HCT116 (cell line): Measurements from ENCODE around the gene CHST8. TPM values are rescaled to one million over a fixed set of nuclear protein-coding genes. Genes with fewer than 3 reads are reported as not detected.

ENCODE experiments used
- ATAC-seq: fragments of 200-7000 bp; cut with Tn5 transposase; 2 replicates; pipeline ENCODE4 v1.9.1; 2020; ENCODE audit warnings: mild to moderate bottlenecking, moderate library complexity
- BruUV-seq: library from RNA; stranded (reverse); fragments of 400-500 nt; replicated peaks from 2 replicates; lab custom pipeline; 2021; lab: Mats Ljungman, UMichigan
- CTCF ChIA-PET: fragments of 300-600 bp; sonication (Branson Sonifier 250); formaldehyde crosslinking; loops from one replicate; lab custom pipeline; 2021; ENCODE audit warnings: antibody characterized with exemption; lab: Charles Lee
- POLR2A ChIA-PET: fragments of 300-600, 350-600 bp; sonication (Branson Sonifier 250); formaldehyde crosslinking; loops from one replicate; lab custom pipeline; 2021; ENCODE audit warnings: antibody characterized with exemption; lab: Charles Lee
- RAD21 ChIA-PET, 2 experiments: fragments of 300-600 bp; sonication (Branson Sonifier 250); formaldehyde crosslinking; loops; one replicate each; lab custom pipeline; 2023; ENCODE audit warnings: low total read pairs in 2 of 2; ENCODE audit not compliant: uncharacterized antibody in 2 of 2, unreplicated experiment in 2 of 2, low non-redundant PET in 1 of 2; lab: Charles Lee
- DNase-seq: peaks from one replicate; pipeline ENCODE4 v3.0.0-alpha.2; 2010; ENCODE audit warnings: low read depth, low spot score
- H2AFZ ChIP-seq: fragments of 200-600 bp; shearing (Covaris generic), sonication (generic); 2 replicates; pipeline ENCODE4 v1.6.1; 2017; ENCODE audit warnings: low read depth, mixed run types, mixed read lengths, antibody characterized with exemption, low read length; ENCODE audit not compliant: poor library complexity, severe bottlenecking
- H3K27ac ChIP-seq: 2 replicates; pipeline ENCODE4 v1.5.1; 2012; ENCODE audit warnings: low read depth, low read length
- H3K27me3 ChIP-seq: fragments of 200-600 bp; sonication (generic); 2 replicates; pipeline ENCODE4 v1.6.1; 2016; ENCODE audit warnings: mixed run types, low read length, mixed read lengths; ENCODE audit not compliant: insufficient read depth
- H3K36me3 ChIP-seq, 2 experiments: fragments of 200-500 bp in 1 of 2; fragments of 200-600 bp in 1 of 2; sonication (Bioruptor generic) in 1 of 2; sonication (generic) in 1 of 2; 2 replicates each; pipeline versions ENCODE4 v1.5.1 to v1.6.1; 2014 to 2016; ENCODE audit warnings: low read length in 2 of 2, inconsistent platforms in 1 of 2, mixed read lengths in 1 of 2, mixed run types in 1 of 2; ENCODE audit not compliant: insufficient read depth in 2 of 2, control insufficient read depth in 1 of 2
- H3K4me1 ChIP-seq, 2 experiments: fragments of 200-600 bp in 1 of 2; sonication (generic) in 1 of 2; 2 replicates each; pipeline versions ENCODE4 v1.5.1 to v1.6.1; 2012 to 2017; ENCODE audit warnings: low read length in 2 of 2, inconsistent platforms in 1 of 2, mild to moderate bottlenecking in 1 of 2, mixed read lengths in 1 of 2, mixed run types in 1 of 2, moderate library complexity in 1 of 2; ENCODE audit not compliant: insufficient read depth in 2 of 2, control insufficient read depth in 1 of 2
- H3K4me2 ChIP-seq: fragments of 200-600 bp; sonication (generic); 2 replicates; pipeline ENCODE4 v1.6.1; 2017; ENCODE audit warnings: mixed run types, low read length, mixed read lengths
- H3K4me3 ChIP-seq, 2 experiments: fragments of 200-600 bp in 1 of 2; sonication (generic) in 1 of 2; replicated peaks in 1 of 2; 2 replicates each; pipeline ENCODE4 v1.5.1; 2011 to 2016; ENCODE audit warnings: low read length in 2 of 2, control low read depth in 1 of 2, low read depth in 1 of 2, mild to moderate bottlenecking in 1 of 2, mixed read lengths in 1 of 2, mixed run types in 1 of 2
- H3K79me2 ChIP-seq: fragments of 200-600 bp; sonication (generic); 2 replicates; pipeline ENCODE4 v1.6.1; 2017; ENCODE audit warnings: mild to moderate bottlenecking, mixed run types, low read length, moderate library complexity, mixed read lengths; ENCODE audit not compliant: insufficient read depth
- H3K9ac ChIP-seq: fragments of 200-600 bp; sonication (generic); 2 replicates; pipeline ENCODE4 v1.6.1; 2016; ENCODE audit warnings: low read length, mixed read lengths
- H3K9me2 ChIP-seq: fragments of 200-600 bp; sonication (generic), shearing (Covaris generic); 2 replicates; pipeline ENCODE4 v1.6.1; 2017; ENCODE audit warnings: mixed run types, mild to moderate bottlenecking, moderate library complexity; ENCODE audit not compliant: insufficient read depth
- H3K9me3 ChIP-seq, 2 experiments: fragments of 200-500 bp in 1 of 2; fragments of 200-600 bp in 1 of 2; sonication (Bioruptor generic) in 1 of 2; sonication (generic) in 1 of 2; 2 replicates each; pipeline ENCODE4 v1.6.1; 2014 to 2017; ENCODE audit warnings: low read length in 2 of 2, mixed read lengths in 2 of 2, inconsistent platforms in 1 of 2, low read depth in 1 of 2, mild to moderate bottlenecking in 1 of 2, mixed run types in 1 of 2, moderate library complexity in 1 of 2; ENCODE audit not compliant: control insufficient read depth in 1 of 2, insufficient read depth in 1 of 2
- H4K20me1 ChIP-seq: fragments of 200-600 bp; sonication (generic), shearing (Covaris generic); 2 replicates; pipeline ENCODE4 v1.6.1; 2017; ENCODE audit warnings: mixed run types, mild to moderate bottlenecking, moderate library complexity; ENCODE audit not compliant: insufficient read depth
- CBX3 ChIP-seq: IDR thresholded peaks from 2 replicates; pipeline ENCODE4 v1.6.1; 2012; ENCODE audit warnings: low read depth
- CEBPB ChIP-seq: IDR thresholded peaks from 2 replicates; pipeline ENCODE4 v1.6.1; 2012; ENCODE audit warnings: low read depth
- EGR1 ChIP-seq: IDR thresholded peaks from 2 replicates; pipeline ENCODE4 v1.6.1; 2012; ENCODE audit warnings: low read depth
- EZH2 ChIP-seq: fragments of 200-600 bp; sonication (generic); IDR thresholded peaks from 2 replicates; pipeline ENCODE4 v1.6.1; 2017; ENCODE audit warnings: antibody characterized with exemption, mixed run types
- FOSL1 ChIP-seq: IDR thresholded peaks from 2 replicates; pipeline ENCODE4 v1.6.1; 2012; ENCODE audit warnings: low read depth
- JUND ChIP-seq: IDR thresholded peaks from 2 replicates; pipeline ENCODE4 v1.6.1; 2012
- POLR2A ChIP-seq: IDR thresholded peaks from 2 replicates; pipeline ENCODE4 v1.7.0; 2011; ENCODE audit warnings: borderline replicate concordance; ENCODE audit not compliant: insufficient read depth, insufficient read length; ENCODE audit errors: extremely low read depth
- POLR2AphosphoS5 ChIP-seq: IDR thresholded peaks from 2 replicates; pipeline ENCODE4 v1.6.1; 2011; ENCODE audit warnings: mild to moderate bottlenecking, low read depth, low read length, moderate library complexity
- SIN3A ChIP-seq: IDR thresholded peaks from 2 replicates; pipeline ENCODE4 v1.6.1; 2012; ENCODE audit warnings: low read depth
- SRF ChIP-seq: IDR thresholded peaks from 2 replicates; pipeline ENCODE4 v1.6.1; 2012; ENCODE audit warnings: low read depth
- TCF7L2 ChIP-seq: IDR thresholded peaks from 2 replicates; pipeline ENCODE4 v1.7.0; 2011; ENCODE audit warnings: borderline replicate concordance, inconsistent platforms; ENCODE audit not compliant: insufficient read depth, insufficient read length; ENCODE audit errors: extremely low read depth
- YY1 ChIP-seq: IDR thresholded peaks from 2 replicates; pipeline ENCODE4 v1.6.1; 2011; ENCODE audit warnings: low read length, low read depth, moderate library complexity, mild to moderate bottlenecking; ENCODE audit not compliant: insufficient replicate concordance; ENCODE audit errors: extremely low read depth
- ZFX ChIP-seq: fragments of 450-650 bp; IDR thresholded peaks from 2 replicates; pipeline ENCODE4 v1.6.1; 2017
- intact Hi-C: fragments of 100-400 bp; cut with micrococcal nuclease; formaldehyde crosslinking; loops from 2 replicates; pipeline ENCODE4 v1.10.0; 2022
- total RNA-seq: library from RNA; stranded (reverse); gene quantifications from one replicate; pipeline ENCODE4 v1.2.1, GENCODE V29; 2021; ENCODE audit not compliant: unreplicated experiment
- TF ChIP-seq, protein P1 (sequence below): IDR thresholded peaks from 2 replicates; pipeline ENCODE4 v1.6.1; 2012
- TF ChIP-seq, protein P2 (sequence below): IDR thresholded peaks from 2 replicates; pipeline ENCODE4 v1.6.1; 2011; ENCODE audit warnings: mild to moderate bottlenecking, low read length, moderate library complexity; ENCODE audit not compliant: insufficient replicate concordance; ENCODE audit errors: extremely low read depth
- TF ChIP-seq, protein P3 (sequence below): IDR thresholded peaks from 2 replicates; pipeline ENCODE4 v1.6.1; 2012
- TF ChIP-seq, protein P4 (sequence below): IDR thresholded peaks from 2 replicates; pipeline ENCODE4 v1.6.1; 2012; ENCODE audit warnings: low read depth

The CHST8 gene
- total RNA-seq, 1 experiment from 2014 or later: not detected

DNA sequence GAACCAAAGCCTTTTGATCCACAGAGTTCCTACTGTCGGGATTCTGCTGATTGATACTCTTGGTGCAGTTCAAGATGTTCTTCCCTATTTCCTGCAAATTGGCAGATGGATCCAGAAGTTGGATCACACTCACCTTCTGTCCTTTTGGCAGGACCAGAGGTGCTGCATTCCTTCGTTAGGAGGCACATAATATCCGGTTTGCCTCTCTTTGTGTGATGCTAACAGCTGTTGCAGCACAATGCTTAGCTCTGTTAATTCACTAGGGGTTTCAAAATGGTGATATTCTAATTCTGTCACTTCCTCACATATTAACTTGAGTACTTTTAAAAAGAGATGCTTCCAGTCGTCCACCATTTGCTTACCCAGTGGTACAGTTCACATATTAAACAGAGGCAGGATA, 15.2 kb upstream of the CHST8 start:
- CTCF ChIA-PET: no interaction called here
- RAD21 ChIA-PET: no interaction called here
- no TSS peak for BruUV-seq

More for the DNA sequence above, 15.2 kb upstream of the CHST8 start:
- H3K4me1 ChIP-seq: no peaks in the 10 kb centered on the region
- no peaks in the 10 kb centered on the region for H3K36me3 ChIP-seq
- H3K9me3 ChIP-seq: peaks cover 0 to 9% of the 10 kb centered on the region in 2 experiments; a peak in 2 of 4 replicates
- H3K79me2 ChIP-seq: no peaks in the 10 kb centered on the region
- H3K9ac ChIP-seq: no peak overlapping the region
- no peaks in the 10 kb centered on the region for H3K9me2 ChIP-seq
- POLR2A ChIA-PET: no interaction called here
- H4K20me1 ChIP-seq: no peaks in the 10 kb centered on the region
- ATAC-seq (no peak), DNase-seq (no peak)
- TF ChIP-seq SIN3A: no peak
- no peak for TF ChIP-seq JUND
- TF ChIP-seq TCF7L2: no peak
- TF ChIP-seq CBX3: no peak
- no peak for TF ChIP-seq FOSL1
- TF ChIP-seq, protein P1, sequence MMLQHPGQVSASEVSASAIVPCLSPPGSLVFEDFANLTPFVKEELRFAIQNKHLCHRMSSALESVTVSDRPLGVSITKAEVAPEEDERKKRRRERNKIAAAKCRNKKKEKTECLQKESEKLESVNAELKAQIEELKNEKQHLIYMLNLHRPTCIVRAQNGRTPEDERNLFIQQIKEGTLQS: no peak
- no peak for TF ChIP-seq SRF
- no peak for TF ChIP-seq POLR2A
- no peak for TF ChIP-seq EZH2
- TF ChIP-seq, protein P2, sequence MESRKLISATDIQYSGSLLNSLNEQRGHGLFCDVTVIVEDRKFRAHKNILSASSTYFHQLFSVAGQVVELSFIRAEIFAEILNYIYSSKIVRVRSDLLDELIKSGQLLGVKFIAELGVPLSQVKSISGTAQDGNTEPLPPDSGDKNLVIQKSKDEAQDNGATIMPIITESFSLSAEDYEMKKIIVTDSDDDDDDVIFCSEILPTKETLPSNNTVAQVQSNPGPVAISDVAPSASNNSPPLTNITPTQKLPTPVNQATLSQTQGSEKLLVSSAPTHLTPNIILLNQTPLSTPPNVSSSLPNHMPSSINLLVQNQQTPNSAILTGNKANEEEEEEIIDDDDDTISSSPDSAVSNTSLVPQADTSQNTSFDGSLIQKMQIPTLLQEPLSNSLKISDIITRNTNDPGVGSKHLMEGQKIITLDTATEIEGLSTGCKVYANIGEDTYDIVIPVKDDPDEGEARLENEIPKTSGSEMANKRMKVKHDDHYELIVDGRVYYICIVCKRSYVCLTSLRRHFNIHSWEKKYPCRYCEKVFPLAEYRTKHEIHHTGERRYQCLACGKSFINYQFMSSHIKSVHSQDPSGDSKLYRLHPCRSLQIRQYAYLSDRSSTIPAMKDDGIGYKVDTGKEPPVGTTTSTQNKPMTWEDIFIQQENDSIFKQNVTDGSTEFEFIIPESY: no peak
- no peak for TF ChIP-seq YY1
- no peak for TF ChIP-seq CEBPB
- TF ChIP-seq, protein P3, sequence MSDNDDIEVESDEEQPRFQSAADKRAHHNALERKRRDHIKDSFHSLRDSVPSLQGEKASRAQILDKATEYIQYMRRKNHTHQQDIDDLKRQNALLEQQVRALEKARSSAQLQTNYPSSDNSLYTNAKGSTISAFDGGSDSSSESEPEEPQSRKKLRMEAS: no peak
- no peak for TF ChIP-seq ZFX
- TF ChIP-seq, protein P4, sequence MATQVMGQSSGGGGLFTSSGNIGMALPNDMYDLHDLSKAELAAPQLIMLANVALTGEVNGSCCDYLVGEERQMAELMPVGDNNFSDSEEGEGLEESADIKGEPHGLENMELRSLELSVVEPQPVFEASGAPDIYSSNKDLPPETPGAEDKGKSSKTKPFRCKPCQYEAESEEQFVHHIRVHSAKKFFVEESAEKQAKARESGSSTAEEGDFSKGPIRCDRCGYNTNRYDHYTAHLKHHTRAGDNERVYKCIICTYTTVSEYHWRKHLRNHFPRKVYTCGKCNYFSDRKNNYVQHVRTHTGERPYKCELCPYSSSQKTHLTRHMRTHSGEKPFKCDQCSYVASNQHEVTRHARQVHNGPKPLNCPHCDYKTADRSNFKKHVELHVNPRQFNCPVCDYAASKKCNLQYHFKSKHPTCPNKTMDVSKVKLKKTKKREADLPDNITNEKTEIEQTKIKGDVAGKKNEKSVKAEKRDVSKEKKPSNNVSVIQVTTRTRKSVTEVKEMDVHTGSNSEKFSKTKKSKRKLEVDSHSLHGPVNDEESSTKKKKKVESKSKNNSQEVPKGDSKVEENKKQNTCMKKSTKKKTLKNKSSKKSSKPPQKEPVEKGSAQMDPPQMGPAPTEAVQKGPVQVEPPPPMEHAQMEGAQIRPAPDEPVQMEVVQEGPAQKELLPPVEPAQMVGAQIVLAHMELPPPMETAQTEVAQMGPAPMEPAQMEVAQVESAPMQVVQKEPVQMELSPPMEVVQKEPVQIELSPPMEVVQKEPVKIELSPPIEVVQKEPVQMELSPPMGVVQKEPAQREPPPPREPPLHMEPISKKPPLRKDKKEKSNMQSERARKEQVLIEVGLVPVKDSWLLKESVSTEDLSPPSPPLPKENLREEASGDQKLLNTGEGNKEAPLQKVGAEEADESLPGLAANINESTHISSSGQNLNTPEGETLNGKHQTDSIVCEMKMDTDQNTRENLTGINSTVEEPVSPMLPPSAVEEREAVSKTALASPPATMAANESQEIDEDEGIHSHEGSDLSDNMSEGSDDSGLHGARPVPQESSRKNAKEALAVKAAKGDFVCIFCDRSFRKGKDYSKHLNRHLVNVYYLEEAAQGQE: no peak
- no peak for TF ChIP-seq EGR1
- no peak for TF ChIP-seq POLR2AphosphoS5
- H3K4me3 ChIP-seq: no peak overlapping the region
- H3K27ac ChIP-seq: no peak overlapping the region
- no peak overlapping the region for H2AFZ ChIP-seq
- intact Hi-C loops: no loop called here
- peaks cover 6% of the 10 kb centered on the region; the same call in 1 of the 2 replicates for H3K27me3 ChIP-seq
- H3K4me2 ChIP-seq: no peak overlapping the region
